Right forelimb (tissue), 1 donor: Measurements from ENCODE around the gene ADGRA3.

Experiments
- DNase-seq: peaks from one replicate; pipeline ENCODE4 v3.0.0-alpha.2; 2018

ADGRA3 gene

GRCh38 chr4:22515888-22516541 is at the start of gene ADGRA3:
ADGRA3 (minus strand) TSS chr4:22516066; CDS start chr4:22515784, 282 bp downstream.
- peak; percentile 90 for DNase-seq

- no peak for DNase-seq
Observed at GRCh38 chr4:22556495-22556894, 40.6 kb upstream of the ADGRA3 start.

GRCh38 chr4:22554670-22555069 is 38.8 kb upstream of the ADGRA3 start:
- no peak for DNase-seq

- no peak for DNase-seq
Observed at GRCh38 chr4:22553560-22553959, 37.7 kb upstream of the ADGRA3 start.

- no peak for DNase-seq
Observed at GRCh38 chr4:22552812-22553211, 36.9 kb upstream of the ADGRA3 start.

- no peak for DNase-seq
Observed at GRCh38 chr4:22551550-22551949, 35.7 kb upstream of the ADGRA3 start.

GRCh38 chr4:22546299-22546698 is 30.4 kb upstream of the ADGRA3 start:
- no peak for DNase-seq

- DNase-seq: no peak
Observed at GRCh38 chr4:22539251-22539650, 23.4 kb upstream of the ADGRA3 start.

- DNase-seq: no peak
Observed at GRCh38 chr4:22537864-22538263, 22.0 kb upstream of the ADGRA3 start.

- no peak for DNase-seq
Observed at GRCh38 chr4:22534374-22534773, 18.5 kb upstream of the ADGRA3 start.

GRCh38 chr4:22532896-22533295 is 17.0 kb upstream of the ADGRA3 start:
- DNase-seq: no peak

GRCh38 chr4:22532117-22532516 is 16.3 kb upstream of the ADGRA3 start:
- no peak for DNase-seq

- DNase-seq: no peak
Observed at GRCh38 chr4:22531311-22532019, 15.6 kb upstream of the ADGRA3 start.

- DNase-seq: no peak
Observed at GRCh38 chr4:22524895-22525294, 9.0 kb upstream of the ADGRA3 start.

GRCh38 chr4:22522706-22523501 is 7.0 kb upstream of the ADGRA3 start:
- no peak for DNase-seq

GRCh38 chr4:22522206-22522605 is 6.3 kb upstream of the ADGRA3 start:
- DNase-seq: no peak

GRCh38 chr4:22521240-22521639 is 5.4 kb upstream of the ADGRA3 start:
- no peak for DNase-seq

GRCh38 chr4:22515145-22515887 is 550 bp downstream of the ADGRA3 start:
- peak; percentile 80 for DNase-seq

GRCh38 chr4:22514481-22514880 is 1.4 kb downstream of the ADGRA3 start:
- DNase-seq: no peak

- no peak for DNase-seq
Observed at GRCh38 chr4:22514001-22514400, 1.9 kb downstream of the ADGRA3 start.

GRCh38 chr4:22512306-22512705 is 3.6 kb downstream of the ADGRA3 start:
- no peak for DNase-seq

GRCh38 chr4:22510750-22511149 is 5.1 kb downstream of the ADGRA3 start:
- no peak for DNase-seq

- DNase-seq: no peak
Observed at GRCh38 chr4:22508376-22508775, 7.5 kb downstream of the ADGRA3 start.
